ENCODE data around the gene ORM1. TPM values are rescaled to one million over a fixed set of nuclear protein-coding genes. Genes with fewer than 3 reads are reported as not detected.

ORM1 gene
- total RNA-seq, 1 experiment from 2014 or later: not detected

GRCh38 chr9:114349713-114350480 is 27.0 kb downstream of the ORM1 start:
- H3K79me2 ChIP-seq (ENCODE audit: low read length): no peaks in the 10 kb centered on the region
- H2AFZ ChIP-seq (ENCODE audit: low read length): no peak overlapping the region
- no peak for TF ChIP-seq CTCF (conservative IDR thresholded peaks at IDR 0.05; ENCODE audit: low read depth, low read length)
- TF ChIP-seq EZH2phosphoT487 (IDR thresholded peaks at IDR 0.05; ENCODE audit: borderline replicate concordance, low read length): no peak
- H3K27ac ChIP-seq (ENCODE audit: low read length): peak overlapping the region; percentile 29; the same call in 1 of the 2 replicates
- H4K20me1 ChIP-seq (ENCODE audit: low read length): no peaks in the 10 kb centered on the region
- no peaks in the 10 kb centered on the region for H3K27me3 ChIP-seq (ENCODE audit: low read length)
- CTCF ChIA-PET: no interaction called here
- POLR2A ChIA-PET (ENCODE audit: unreplicated experiment): no interaction called here
- H3F3A ChIP-seq (ENCODE audit: low read length, unreplicated experiment): no peaks in the 10 kb centered on the region
- DNase-seq (no peak), ATAC-seq (no peak)
- no peak overlapping the region for H3K4me2 ChIP-seq (ENCODE audit: low read length)
- intact Hi-C loops (cut with micrococcal nuclease): no loop called here
- H3K9ac ChIP-seq (ENCODE audit: low read length): no peak overlapping the region
- H3K36me3 ChIP-seq (ENCODE audit: low read depth, low read length): no peaks in the 10 kb centered on the region; the same call in 1 of the 2 replicates
- no peak overlapping the region for H3K4me3 ChIP-seq (ENCODE audit: low read length)
- no peaks in the 10 kb centered on the region for H3K9me2 ChIP-seq (replicated peaks; ENCODE audit: low read length)
- H3K9me3 ChIP-seq (ENCODE audit: low read length): no peaks in the 10 kb centered on the region
- H3K4me1 ChIP-seq (ENCODE audit: insufficient read depth, low read length): peaks cover 12% of the 10 kb centered on the region
- no TSS peak for BruUV-seq (replicated peaks)

DNA sequence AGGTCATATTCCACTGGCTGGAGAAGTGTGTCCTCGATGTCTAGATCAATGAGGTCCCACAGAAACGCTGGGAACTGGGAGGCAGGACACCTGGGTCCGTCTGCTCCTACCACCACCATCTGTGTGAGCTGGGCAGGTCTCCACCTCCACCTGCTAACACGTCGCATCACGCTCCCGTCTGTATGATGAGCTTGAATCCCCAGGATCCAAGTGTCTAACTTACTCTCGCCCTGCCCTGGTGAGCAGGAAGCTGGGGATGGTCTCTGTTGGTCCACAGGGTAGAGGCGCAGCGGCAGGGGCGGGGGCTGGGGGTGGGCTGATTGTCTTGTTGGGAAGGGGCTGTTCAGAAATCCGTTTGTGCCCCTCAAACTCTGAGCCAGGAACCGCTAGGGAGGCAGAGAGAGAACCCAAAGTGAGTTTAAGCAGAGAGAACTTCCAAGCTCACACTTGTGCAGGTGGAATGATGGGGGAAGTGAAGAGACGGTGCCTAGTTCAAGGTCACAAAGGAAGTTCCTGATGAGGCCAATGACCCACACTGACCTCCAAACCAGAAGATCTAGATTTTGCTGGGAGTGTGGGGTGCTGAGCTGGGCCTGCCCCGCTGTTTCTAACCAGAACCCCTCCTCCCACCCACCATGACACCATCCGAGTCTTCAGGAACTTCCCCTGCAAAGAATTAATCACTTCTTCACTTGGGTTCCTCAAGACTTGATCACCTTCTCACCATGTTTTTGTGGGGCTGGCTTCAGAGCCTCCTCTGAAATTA is 27.9 kb downstream of the ORM1 start:
- TF ChIP-seq EZH2 (IDR thresholded peaks at IDR 0.05; ENCODE audit: low read length, unreplicated experiment) (no peak), EZH2phosphoT487 (IDR thresholded peaks at IDR 0.05; ENCODE audit: borderline replicate concordance, low read length) (no peak), CTCF (conservative IDR thresholded peaks at IDR 0.05; ENCODE audit: low read depth, low read length) (no peak)
- intact Hi-C loops (cut with micrococcal nuclease): no loop called here
- no peaks in the 10 kb centered on the region for H3F3A ChIP-seq (ENCODE audit: low read length, unreplicated experiment)
- DNase-seq (no peak), ATAC-seq (no peak)
- H3K4me1 ChIP-seq (ENCODE audit: insufficient read depth, low read length): peaks cover 12% of the 10 kb centered on the region
- no peak overlapping the region for H3K27ac ChIP-seq (ENCODE audit: low read length)
- no peaks in the 10 kb centered on the region; the same call in 1 of the 2 replicates for H3K36me3 ChIP-seq (ENCODE audit: low read depth, low read length)
- no peaks in the 10 kb centered on the region for H3K27me3 ChIP-seq (ENCODE audit: low read length)
- no peaks in the 10 kb centered on the region for H3K79me2 ChIP-seq (ENCODE audit: low read length)
- ChIA-PET POLR2A (ENCODE audit: unreplicated experiment) (no interaction called here), CTCF (no interaction called here)
- no peak overlapping the region for H3K4me3 ChIP-seq (ENCODE audit: low read length)
- no peaks in the 10 kb centered on the region for H3K9me2 ChIP-seq (replicated peaks; ENCODE audit: low read length)
- no peak overlapping the region for H3K9ac ChIP-seq (ENCODE audit: low read length)
- BruUV-seq (replicated peaks): no TSS peak
- H4K20me1 ChIP-seq (ENCODE audit: low read length): no peaks in the 10 kb centered on the region
- no peak overlapping the region for H2AFZ ChIP-seq (ENCODE audit: low read length)
- no peaks in the 10 kb centered on the region for H3K9me3 ChIP-seq (ENCODE audit: low read length)
- H3K4me2 ChIP-seq (ENCODE audit: low read length): no peak overlapping the region

DNA sequence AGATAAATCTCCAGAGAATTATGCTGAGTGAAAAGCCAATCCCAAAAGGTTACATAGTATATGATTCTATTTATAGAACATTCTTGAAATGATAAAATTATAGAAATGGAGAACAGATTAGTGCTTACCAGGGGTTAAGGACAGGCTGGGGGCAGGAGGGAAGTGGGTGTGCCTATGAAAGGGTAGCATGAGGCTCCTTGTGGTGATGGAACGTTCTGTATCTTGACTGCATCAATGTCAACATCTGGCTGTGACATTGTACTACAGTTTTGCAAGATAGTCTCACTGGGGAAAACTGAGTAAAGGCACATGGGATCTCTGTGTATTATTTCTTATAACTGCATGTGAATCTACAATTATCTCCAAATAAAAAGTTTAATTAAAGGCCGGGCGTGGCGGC is 29.0 kb downstream of the ORM1 start:
- CTCF ChIA-PET: interaction anchor here (0.6 kb wide), 1 partner anchor 192 kb away, joined by 3 read pairs; no protein-coding TSS in a partner anchor

More for the DNA sequence above, 29.0 kb downstream of the ORM1 start:
- Histone ChIP-seq H3K79me2 (ENCODE audit: low read length) (no peaks in the 10 kb centered on the region), H3K9ac (ENCODE audit: low read length) (no peak overlapping the region), H3K4me1 (ENCODE audit: insufficient read depth, low read length) (peaks cover 12% of the 10 kb centered on the region), H3K36me3 (ENCODE audit: low read depth, low read length) (no peaks in the 10 kb centered on the region; the same call in 1 of the 2 replicates), H3K4me3 (ENCODE audit: low read length) (no peak overlapping the region), H3K27ac (ENCODE audit: low read length) (no peak overlapping the region), H3K9me2 (replicated peaks; ENCODE audit: low read length) (no peaks in the 10 kb centered on the region), H3F3A (ENCODE audit: low read length, unreplicated experiment) (no peaks in the 10 kb centered on the region), H4K20me1 (ENCODE audit: low read length) (no peaks in the 10 kb centered on the region), H2AFZ (ENCODE audit: low read length) (no peak overlapping the region), H3K4me2 (ENCODE audit: low read length) (no peak overlapping the region), H3K9me3 (ENCODE audit: low read length) (no peaks in the 10 kb centered on the region), H3K27me3 (ENCODE audit: low read length) (no peaks in the 10 kb centered on the region)
- DNase-seq: no peak
- TF ChIP-seq CTCF (conservative IDR thresholded peaks at IDR 0.05; ENCODE audit: low read depth, low read length) (no peak), EZH2 (IDR thresholded peaks at IDR 0.05; ENCODE audit: low read length, unreplicated experiment) (no peak), EZH2phosphoT487 (IDR thresholded peaks at IDR 0.05; ENCODE audit: borderline replicate concordance, low read length) (no peak)
- intact Hi-C loops (cut with micrococcal nuclease): no loop called here
- BruUV-seq (replicated peaks): no TSS peak
- ATAC-seq: no peak
- POLR2A ChIA-PET (ENCODE audit: unreplicated experiment): no interaction called here
